Kidney (tissue), 14 donors: ENCODE measurements around the gene FAM50A. TPM values are rescaled to one million over a fixed set of nuclear protein-coding genes. Genes with fewer than 3 reads are reported as not detected.

Source experiments
- DNase-seq, 5 donors: peaks; one replicate each; pipeline ENCODE4 v3.0.0-alpha.2; 2013 to 2020
- FAIRE-seq: peaks from 2 replicates; lab custom pipeline; 2012; peaks lifted over from hg19 to GRCh38; lab: Jason Lieb, UNC
- H3K27ac ChIP-seq, 2 donors: one replicate each; pipeline ENCODE4 v1.7.0; 2013; ENCODE audit warnings: low read depth in 2 of 2, low read length in 2 of 2, inconsistent platforms in 1 of 2
- H3K27me3 ChIP-seq: one replicate; pipeline ENCODE4 v1.7.1; 2013; ENCODE audit warnings: low read length, inconsistent platforms; ENCODE audit not compliant: control insufficient read depth, insufficient read depth
- H3K36me3 ChIP-seq, 3 donors: one replicate each; pipeline versions ENCODE4 v1.7.0 to v1.7.1; 2013; ENCODE audit warnings: low read length in 3 of 3, control low read depth in 1 of 3, inconsistent platforms in 1 of 3; ENCODE audit not compliant: insufficient read depth in 3 of 3, control insufficient read depth in 2 of 3
- H3K4me1 ChIP-seq, 3 donors: one replicate each; pipeline versions ENCODE4 v1.7.0 to v1.7.1; 2013; ENCODE audit warnings: low read length in 3 of 3, inconsistent platforms in 1 of 3, low read depth in 1 of 3; ENCODE audit not compliant: control insufficient read depth in 2 of 3, insufficient read depth in 2 of 3
- H3K4me3 ChIP-seq, 3 donors: one replicate each; pipeline versions ENCODE4 v1.7.0 to v1.8.1; 2013; ENCODE audit warnings: low read length in 3 of 3, control low read depth in 1 of 3, inconsistent platforms in 1 of 3
- H3K9ac ChIP-seq, 3 donors: one replicate each; pipeline versions ENCODE4 v1.7.0 to v1.7.1; 2013; ENCODE audit warnings: low read length in 3 of 3, control low read depth in 1 of 3, inconsistent platforms in 1 of 3
- H3K9me3 ChIP-seq, 3 donors: one replicate each; pipeline versions ENCODE4 v1.7.0 to v1.7.1; 2013; ENCODE audit warnings: low read length in 3 of 3, control low read depth in 1 of 3, inconsistent platforms in 1 of 3; ENCODE audit not compliant: control insufficient read depth in 2 of 3, insufficient read depth in 1 of 3
- CTCF ChIP-seq: IDR thresholded peaks from 3 replicates; pipeline ENCODE4 v1.5.1; 2012; ENCODE audit warnings: mild to moderate bottlenecking, moderate library complexity, borderline replicate concordance; ENCODE audit not compliant: insufficient read depth; ENCODE audit errors: extremely low read depth
- intact Hi-C: fragments of 100-400 bp; cut with DNase I; formaldehyde crosslinking; loops from one replicate; pipeline ENCODE4 v1.11.1; 2022
- polyA plus RNA-seq: library from polyadenylated mRNA; stranded (reverse); fragments of 350-450 nt; fragmentation: Illumina TruSeq; extraction: RNeasy Lipid Tissue Mini Kit (QIAGEN cat#74804); gene quantifications from one replicate; pipeline ENCODE4 v1.2.3, GENCODE V29; 2014; ENCODE audit warnings: low read depth, low replicate concordance; ENCODE audit not compliant: insufficient read depth
- total RNA-seq: library from RNA; stranded (reverse); fragmentation: NEBNext Ultra II Directional; extraction: Animal tissue kit (Norgen Biotek cat#: 25700); gene quantifications from one replicate; pipeline ENCODE4 v1.2.1, GENCODE V29; 2021
- donor health status: control.
- donor health status: control.
- donor health status: control.
- donor health status: control.
- donor health status: control.
- donor health status: DM: yes; HTN: yes; CAD: no.
- donor health status: Normal renal cell carcinoma (clear cell type).

FAM50A gene
- total and polyA plus RNA-seq, 2 donors from 2014 or later: 46.0 to 112 TPM

- DNase-seq (peak in 1 of 5 donors; percentile 18), FAIRE-seq (no peak)
- Histone ChIP-seq H3K9ac (no peak overlapping the region), H3K4me3 (no peak overlapping the region), H3K27ac (no peak overlapping the region), H3K36me3 (peaks cover 0 to 10% (median 4%) of the 10 kb centered on the region in 3 donors), H3K4me1 (peaks cover 0 to 16% (median 3%) of the 10 kb centered on the region in 3 donors), H3K27me3 (no peaks in the 10 kb centered on the region), H3K9me3 (no peaks in the 10 kb centered on the region)
- intact Hi-C loops: no loop called here
- no peak for TF ChIP-seq CTCF
Measured at GRCh38 chrX:154434394-154435168, 9.4 kb upstream of the FAM50A start.

- peaks cover 0 to 13% (median 4%) of the 10 kb centered on the region in 3 donors for H3K36me3 ChIP-seq
- FAIRE-seq (no peak), DNase-seq (peak in 1 of 5 donors; percentile 42)
- no peak overlapping the region for H3K27ac ChIP-seq
- no peaks in the 10 kb centered on the region for H3K27me3 ChIP-seq
- no peak for TF ChIP-seq CTCF
- H3K9ac ChIP-seq: no peak overlapping the region
- H3K4me1 ChIP-seq: peaks cover 0 to 16% (median 3%) of the 10 kb centered on the region in 3 donors
- no peaks in the 10 kb centered on the region for H3K9me3 ChIP-seq
- H3K4me3 ChIP-seq: no peak overlapping the region
- intact Hi-C loops: no loop called here
Measured at GRCh38 chrX:154435171-154435733, 8.7 kb upstream of the FAM50A start.

GRCh38 chrX:154436374-154436982 lies 7.5 kb upstream of the FAM50A start:
- intact Hi-C loops: no loop called here
- Histone ChIP-seq H3K4me3 (peak overlapping the region in 1 of 3 donors; percentile 39), H3K4me1 (peaks cover 0 to 10% (median 3%) of the 10 kb centered on the region in 3 donors), H3K36me3 (peaks cover 0 to 13% (median 6%) of the 10 kb centered on the region in 3 donors), H3K27ac (peak overlapping the region; percentile 51 to 75), H3K27me3 (no peaks in the 10 kb centered on the region), H3K9me3 (no peaks in the 10 kb centered on the region), H3K9ac (no peak overlapping the region)
- FAIRE-seq (no peak), DNase-seq (peak in 4 of 5 donors; percentile 36 to 70 (median 48))
- TF ChIP-seq CTCF: no peak
